Measurements from ENCODE around the gene ADARB2.
"Not testable (repeated sequence)": the region's sequence is repeated elsewhere in the genome, so short reads cannot be mapped to it uniquely, and the experiment has no call there.

The ADARB2 gene

DNA sequence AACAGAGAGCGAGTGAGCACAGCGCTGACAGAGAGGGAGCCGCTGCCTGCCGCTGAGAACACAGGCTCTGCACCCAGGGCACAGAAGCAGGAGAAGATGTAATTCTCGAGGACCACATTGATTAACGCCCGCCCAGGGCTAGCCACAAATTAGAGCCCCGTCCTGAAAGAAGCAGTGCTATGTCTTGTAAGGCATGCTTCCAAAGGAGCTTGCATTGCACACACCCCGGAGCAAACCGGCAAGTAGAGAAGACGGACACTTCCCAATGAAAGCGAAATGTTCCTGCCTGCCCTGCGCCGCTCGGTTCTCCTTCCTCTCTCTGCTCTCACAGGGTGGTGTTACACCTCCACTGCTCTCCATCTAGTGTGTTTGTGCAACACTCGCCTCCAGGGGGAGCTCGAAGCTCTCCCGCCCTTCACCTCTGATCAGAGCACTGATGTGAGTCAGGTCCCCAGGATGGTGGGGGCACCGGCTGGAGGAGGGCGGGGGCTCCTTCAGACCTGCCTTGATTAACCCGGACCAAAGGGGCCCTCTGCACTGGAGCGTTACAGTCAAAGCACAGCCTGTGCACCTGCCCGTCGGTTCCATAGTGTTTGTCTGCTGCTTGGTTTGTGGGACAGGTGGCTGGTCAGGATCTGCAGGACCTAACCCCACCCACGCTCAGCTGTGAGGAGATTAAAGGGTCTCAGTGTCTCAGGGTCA is 316.5 kb downstream of the ADARB2 start:
- TF ChIP-seq, protein P1, sequence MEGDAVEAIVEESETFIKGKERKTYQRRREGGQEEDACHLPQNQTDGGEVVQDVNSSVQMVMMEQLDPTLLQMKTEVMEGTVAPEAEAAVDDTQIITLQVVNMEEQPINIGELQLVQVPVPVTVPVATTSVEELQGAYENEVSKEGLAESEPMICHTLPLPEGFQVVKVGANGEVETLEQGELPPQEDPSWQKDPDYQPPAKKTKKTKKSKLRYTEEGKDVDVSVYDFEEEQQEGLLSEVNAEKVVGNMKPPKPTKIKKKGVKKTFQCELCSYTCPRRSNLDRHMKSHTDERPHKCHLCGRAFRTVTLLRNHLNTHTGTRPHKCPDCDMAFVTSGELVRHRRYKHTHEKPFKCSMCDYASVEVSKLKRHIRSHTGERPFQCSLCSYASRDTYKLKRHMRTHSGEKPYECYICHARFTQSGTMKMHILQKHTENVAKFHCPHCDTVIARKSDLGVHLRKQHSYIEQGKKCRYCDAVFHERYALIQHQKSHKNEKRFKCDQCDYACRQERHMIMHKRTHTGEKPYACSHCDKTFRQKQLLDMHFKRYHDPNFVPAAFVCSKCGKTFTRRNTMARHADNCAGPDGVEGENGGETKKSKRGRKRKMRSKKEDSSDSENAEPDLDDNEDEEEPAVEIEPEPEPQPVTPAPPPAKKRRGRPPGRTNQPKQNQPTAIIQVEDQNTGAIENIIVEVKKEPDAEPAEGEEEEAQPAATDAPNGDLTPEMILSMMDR (IDR thresholded peaks at IDR 0.05; ENCODE audit: low read depth, low read length) = no peak
- H3K4me3 ChIP-seq (ENCODE audit: low read depth, low read length) = no peak overlapping the region

DNA sequence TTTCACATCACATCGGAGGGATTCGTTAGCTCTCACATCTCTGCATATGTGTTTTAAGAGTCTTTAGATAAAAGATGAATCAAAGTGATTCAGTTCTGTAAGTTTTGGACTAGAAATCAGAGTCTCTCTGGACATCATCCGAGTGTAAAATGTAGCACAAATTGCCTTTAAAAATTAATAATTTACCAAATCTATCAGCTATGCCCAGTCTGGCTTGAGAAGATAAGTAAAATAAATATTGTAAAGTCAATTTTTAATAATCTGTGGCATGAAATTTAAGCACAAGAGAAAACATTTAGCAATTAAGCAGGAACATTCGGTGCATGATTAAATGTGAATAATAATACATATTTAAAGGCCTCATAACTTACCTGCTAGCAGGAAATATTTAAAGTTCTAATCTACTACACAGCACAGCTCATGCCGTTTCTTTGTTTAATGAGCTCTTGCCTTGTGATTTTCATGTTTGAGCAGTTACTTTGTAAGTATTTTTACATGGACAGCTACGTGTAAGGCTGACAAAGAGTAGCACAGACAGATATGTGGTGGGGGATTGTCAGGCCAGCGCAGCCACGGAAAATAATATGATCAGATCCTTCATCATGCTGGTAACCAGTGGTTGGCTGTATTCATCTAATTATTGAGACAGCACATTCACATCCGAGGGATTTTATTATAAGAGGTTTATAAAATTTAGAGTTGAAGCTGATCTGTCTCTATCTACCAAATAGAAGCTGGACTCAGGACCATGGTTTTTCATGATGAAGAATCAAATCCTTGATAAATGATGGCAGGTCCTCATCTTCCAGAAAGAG is 317.3 kb downstream of the ADARB2 start:
- no peak overlapping the region for H3K4me3 ChIP-seq (ENCODE audit: low read depth, low read length)
- TF ChIP-seq, protein P1 (IDR thresholded peaks at IDR 0.05; ENCODE audit: low read depth, low read length) = no peak

DNA sequence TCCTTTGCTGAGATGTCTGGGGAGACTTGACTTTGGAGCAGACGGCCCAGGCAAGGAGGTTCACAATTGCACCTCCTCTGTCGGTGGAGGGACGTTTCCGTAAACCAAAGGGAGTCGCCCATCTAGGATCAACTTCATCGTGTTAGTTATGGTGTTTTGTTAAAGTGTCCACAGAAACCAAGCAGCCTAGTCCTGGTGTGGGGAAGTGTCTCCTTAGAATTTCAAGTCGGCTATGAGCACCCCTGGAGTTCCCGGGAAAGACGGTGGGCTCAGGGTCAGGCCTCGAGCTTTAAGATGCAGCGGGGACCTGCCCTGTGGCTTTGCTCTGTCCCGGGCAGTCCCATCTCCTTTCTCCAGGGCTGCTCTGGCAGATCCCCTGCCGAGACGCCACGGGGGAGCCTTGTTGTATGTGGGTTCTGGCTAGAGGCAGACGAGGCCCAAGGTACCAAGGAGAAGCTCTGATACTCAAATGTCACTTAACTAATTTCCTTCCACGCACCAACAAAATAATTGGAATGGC is 319.2 kb downstream of the ADARB2 start:
- H3K4me3 ChIP-seq (ENCODE audit: low read depth, low read length) = no peak overlapping the region
- TF ChIP-seq, protein P1 (IDR thresholded peaks at IDR 0.05; ENCODE audit: low read depth, low read length) = no peak

DNA sequence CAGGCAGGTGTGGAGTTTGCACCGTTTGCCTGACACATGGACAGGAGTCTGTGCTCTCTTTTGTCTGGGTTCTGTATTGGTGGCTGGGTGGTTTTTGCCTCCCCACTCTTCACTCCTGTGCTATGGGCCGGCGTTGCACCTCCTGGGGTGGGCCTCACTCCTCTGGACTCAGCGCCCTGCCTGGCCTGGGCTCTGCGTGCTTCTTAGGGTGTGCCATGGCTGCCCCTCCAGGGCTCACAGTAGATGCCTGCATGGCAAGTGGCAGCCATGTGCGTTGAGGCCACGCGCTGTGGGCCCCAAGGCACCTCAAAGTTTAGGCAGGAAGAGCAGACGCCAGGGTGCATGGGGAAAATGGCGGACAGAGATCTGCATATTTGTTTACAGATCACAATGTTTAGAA is 319.8 kb downstream of the ADARB2 start:
- TF ChIP-seq, protein P1 (IDR thresholded peaks at IDR 0.05; ENCODE audit: low read depth, low read length) = no peak
- H3K4me3 ChIP-seq (ENCODE audit: low read depth, low read length) = no peak overlapping the region

DNA sequence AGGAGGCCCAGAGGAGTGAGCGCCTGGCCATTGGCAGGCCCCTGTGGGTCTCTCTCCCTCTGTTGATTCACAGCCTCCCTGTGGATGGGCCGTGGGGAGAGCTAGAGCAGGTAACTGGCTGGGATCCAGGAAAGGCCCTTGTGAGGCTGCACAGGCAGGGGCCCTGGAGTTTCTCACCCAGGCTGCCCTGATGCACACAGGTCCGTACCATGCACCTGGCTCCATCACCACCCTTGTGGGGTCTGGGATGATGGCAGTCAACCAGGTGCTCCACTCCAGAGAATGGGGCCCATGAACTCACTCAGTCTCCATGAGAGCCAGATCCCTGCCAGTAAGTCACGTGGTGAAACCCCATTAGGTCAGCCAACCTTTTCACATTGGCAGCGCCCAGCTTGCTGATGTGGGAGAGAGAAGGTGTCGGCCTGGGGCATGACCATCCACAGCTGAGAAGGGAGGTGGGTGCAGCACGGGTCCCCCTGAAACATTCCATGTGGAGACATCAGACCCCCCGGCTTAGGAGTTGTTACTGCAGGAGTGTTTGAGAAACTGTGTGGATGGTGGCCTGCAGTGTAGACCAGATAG is 320.8 kb downstream of the ADARB2 start:
- no peak overlapping the region for H3K4me3 ChIP-seq (ENCODE audit: low read depth, low read length)
- TF ChIP-seq, protein P1 (IDR thresholded peaks at IDR 0.05; ENCODE audit: low read depth, low read length) = no peak

DNA sequence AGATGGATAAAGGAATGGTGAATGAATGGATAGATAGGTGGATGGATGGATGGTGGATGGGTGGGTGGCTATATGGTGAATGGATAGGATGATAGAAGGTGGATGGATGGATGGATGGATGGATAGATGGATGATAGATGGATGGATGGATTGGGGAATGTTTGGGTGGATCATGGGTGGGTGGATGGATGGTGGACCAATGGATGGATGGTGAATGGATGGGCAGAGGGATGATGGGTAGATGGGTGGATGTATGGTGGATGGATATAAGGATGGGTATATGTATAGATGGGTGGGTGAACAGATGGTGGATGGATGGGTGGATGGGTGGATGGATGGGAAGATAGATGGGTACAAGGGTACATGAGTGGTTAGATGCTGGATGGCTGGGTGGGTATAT is 322.4 kb downstream of the ADARB2 start:
- no peak overlapping the region for H3K4me3 ChIP-seq (ENCODE audit: low read depth, low read length)
- TF ChIP-seq, protein P1 (IDR thresholded peaks at IDR 0.05; ENCODE audit: low read depth, low read length) = no peak

DNA sequence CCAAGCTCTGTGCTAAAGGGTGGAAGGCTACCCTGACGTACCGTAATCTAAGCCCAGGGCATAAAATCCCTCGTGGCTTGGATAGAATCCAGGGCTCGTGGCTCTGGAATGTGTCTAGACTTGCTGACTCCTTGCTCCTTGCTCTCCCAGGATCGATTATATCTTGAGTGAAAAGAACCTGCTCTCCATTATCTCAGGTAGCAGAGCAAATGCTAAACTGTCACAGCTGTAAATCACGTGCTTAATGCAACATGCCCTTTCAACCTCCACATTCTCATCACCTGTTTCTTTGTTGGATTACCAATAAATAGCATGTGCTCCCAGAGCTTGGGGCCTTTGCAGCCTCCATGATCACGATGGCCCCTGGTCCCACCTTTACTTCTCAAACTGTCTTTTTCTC is 323.0 kb downstream of the ADARB2 start:
- H3K4me3 ChIP-seq (ENCODE audit: low read depth, low read length) = not testable (repeated sequence)
